NCI-H2107 (cell line): ENCODE results near the gene ADH1C.

ENCODE experiments used
- DNase-seq: peaks from one replicate; lab custom pipeline; 2025; lab: John Stamatoyannopoulos, UW

The ADH1C gene

GRCh38 chr4:99301376-99302164 lies 51.0 kb downstream of the ADH1C start:
- DNase-seq = no peak

DNA sequence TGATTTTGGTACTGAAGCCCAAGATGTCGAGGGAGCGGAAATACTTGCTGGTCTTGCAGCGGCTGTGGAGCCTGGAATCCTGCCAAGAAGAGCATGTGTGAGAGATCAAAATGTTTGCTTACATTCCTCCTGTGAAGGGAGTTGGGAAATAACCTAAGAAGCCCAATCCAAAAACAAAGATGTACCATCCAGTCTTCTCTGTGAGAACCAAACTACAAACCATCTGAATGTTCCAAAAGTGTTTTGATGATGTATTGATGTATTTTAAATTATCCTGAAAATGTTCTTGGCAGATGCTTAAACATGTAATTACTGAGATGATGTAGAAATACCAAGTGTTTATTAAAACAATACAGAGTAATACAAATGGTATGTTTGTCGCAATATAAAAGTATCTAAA lies 51.6 kb downstream of the ADH1C start:
- no peak for DNase-seq

DNA sequence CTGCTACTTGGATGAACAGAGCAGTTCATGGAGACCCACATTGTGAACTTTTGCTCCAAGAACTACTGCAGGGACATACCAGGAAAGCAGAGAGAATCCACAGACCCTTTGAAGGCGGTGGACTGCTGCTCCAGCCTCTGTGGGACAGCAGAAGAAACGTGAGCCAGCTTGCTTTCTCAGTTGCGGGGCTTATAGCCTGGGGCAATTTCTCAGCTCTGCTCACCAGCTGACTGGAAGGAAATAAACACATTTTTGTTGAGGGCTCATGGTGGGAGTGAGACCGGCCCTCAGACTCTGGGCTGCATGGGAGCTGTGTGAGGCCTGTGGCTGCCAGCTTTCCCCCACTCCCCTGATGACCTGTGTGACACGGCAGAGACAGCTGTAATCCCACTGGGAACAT lies 59.2 kb downstream of the ADH1C start:
- no peak for DNase-seq

DNA sequence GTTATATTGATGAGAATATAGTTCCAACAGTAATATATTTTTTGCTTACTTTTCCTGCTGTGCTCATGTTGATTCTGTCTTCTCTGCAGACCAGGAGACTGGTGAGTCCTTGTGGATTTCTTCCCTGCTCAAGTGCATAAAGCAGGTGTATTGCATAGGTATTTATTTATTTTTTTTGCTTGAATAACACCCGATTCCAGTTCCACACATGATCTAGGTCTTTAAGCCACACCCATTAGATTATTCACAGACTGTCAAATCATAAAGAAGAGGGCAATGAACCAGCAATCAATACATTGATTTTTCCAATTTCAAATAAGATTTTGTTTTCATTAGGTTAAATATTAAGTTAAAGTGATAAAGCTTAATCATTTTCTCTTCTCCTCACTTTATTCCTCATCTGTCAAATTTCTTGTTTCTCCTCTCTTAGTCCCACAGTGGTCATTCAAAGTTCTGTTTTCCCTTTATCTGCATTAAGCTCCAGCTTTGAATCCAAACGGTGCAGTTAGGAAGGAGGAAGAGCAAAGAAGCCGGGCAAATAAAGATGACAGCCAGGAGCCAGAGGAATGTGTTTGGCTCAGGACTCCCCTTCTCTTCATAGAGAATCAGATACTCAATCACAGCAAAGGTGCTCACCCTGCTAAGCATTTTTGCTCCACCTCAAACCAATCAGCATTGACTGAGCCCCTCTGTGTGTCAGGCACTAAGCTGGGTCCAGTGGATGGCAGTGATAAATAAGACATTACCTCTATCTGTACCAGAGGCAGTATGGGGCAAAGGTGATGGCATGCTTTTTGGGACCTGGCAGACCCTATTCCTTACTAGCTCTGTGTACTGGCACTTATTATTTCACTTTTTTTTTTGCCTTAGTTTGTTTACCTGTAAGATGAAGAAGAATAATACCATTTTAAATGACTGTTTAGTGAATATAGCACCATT lies 61.4 kb downstream of the ADH1C start, which contains the start of gene ADH1A:
Gene ADH1A (minus strand): TSS at position 138 of the 939 bp plus-strand sequence. CDS start 71 bp downstream, at position 67.
- no peak for DNase-seq
